ENCODE measurements around the gene PASK. TPM values are rescaled to one million over a fixed set of nuclear protein-coding genes. Genes with fewer than 3 reads are reported as not detected.

PASK gene
- total and polyA plus RNA-seq, 2 donors = 26.9 to 42.2 TPM

GRCh38 chr2:241088791-241089732, 60.2 kb downstream of the PASK start:
- Histone ChIP-seq H3K4me3 (ENCODE audit: low read length in 2 of 2) (no peak overlapping the region), H3K9me3 (ENCODE audit: control insufficient read depth in 2 of 2, insufficient read depth in 1 of 2, low read length in 1 of 2) (no peaks in the 10 kb centered on the region), H3K27me3 (ENCODE audit: control insufficient read depth in 2 of 2, insufficient read depth in 1 of 2, low read length in 1 of 2) (no peaks in the 10 kb centered on the region), H3K4me1 (ENCODE audit: control insufficient read depth in 2 of 2, insufficient read depth in 2 of 2, low read length in 2 of 2) (no peaks in the 10 kb centered on the region), H3K27ac (ENCODE audit: low read depth in 1 of 2, low read length in 1 of 2) (no peak overlapping the region), H3K36me3 (ENCODE audit: control insufficient read depth in 2 of 2, insufficient read depth in 2 of 2, low read length in 1 of 2) (peaks cover 65 to 71% of the 10 kb centered on the region in 2 donors)
- DNase-seq (ENCODE audit: low read depth in 6 of 9, low spot score in 9 of 9) = no peak
- 93% methylated on average over 20 of the region's 20 CpGs for WGBS

GRCh38 chr2:241088376-241088775, 60.9 kb downstream of the PASK start:
- no peak for DNase-seq (ENCODE audit: low read depth in 6 of 9, low spot score in 9 of 9)

GRCh38 chr2:241087420-241088268, 61.6 kb downstream of the PASK start:
- H3K36me3 ChIP-seq (ENCODE audit: control insufficient read depth in 2 of 2, insufficient read depth in 2 of 2, low read length in 1 of 2) = peaks cover 53 to 57% of the 10 kb centered on the region in 2 donors
- H3K4me3 ChIP-seq (ENCODE audit: low read length in 2 of 2) = no peak overlapping the region
- no peaks in the 10 kb centered on the region for H3K27me3 ChIP-seq (ENCODE audit: control insufficient read depth in 2 of 2, insufficient read depth in 1 of 2, low read length in 1 of 2)
- H3K4me1 ChIP-seq (ENCODE audit: control insufficient read depth in 2 of 2, insufficient read depth in 2 of 2, low read length in 2 of 2) = no peaks in the 10 kb centered on the region
- H3K27ac ChIP-seq (ENCODE audit: low read depth in 1 of 2, low read length in 1 of 2) = no peak overlapping the region
- DNase-seq (ENCODE audit: low read depth in 6 of 9, low spot score in 9 of 9) = no peak
- 98% methylated on average over 29 of the region's 29 CpGs for WGBS
- no peaks in the 10 kb centered on the region for H3K9me3 ChIP-seq (ENCODE audit: control insufficient read depth in 2 of 2, insufficient read depth in 1 of 2, low read length in 1 of 2)

More at GRCh38 chr2:241088376-241088775, 60.9 kb downstream of the PASK start:
- Histone ChIP-seq H3K4me1 (ENCODE audit: control insufficient read depth in 2 of 2, insufficient read depth in 2 of 2, low read length in 2 of 2) (no peaks in the 10 kb centered on the region), H3K4me3 (ENCODE audit: low read length in 2 of 2) (no peak overlapping the region), H3K36me3 (ENCODE audit: control insufficient read depth in 2 of 2, insufficient read depth in 2 of 2, low read length in 1 of 2) (peaks cover 59 to 65% of the 10 kb centered on the region in 2 donors), H3K27me3 (ENCODE audit: control insufficient read depth in 2 of 2, insufficient read depth in 1 of 2, low read length in 1 of 2) (no peaks in the 10 kb centered on the region), H3K9me3 (ENCODE audit: control insufficient read depth in 2 of 2, insufficient read depth in 1 of 2, low read length in 1 of 2) (no peaks in the 10 kb centered on the region), H3K27ac (ENCODE audit: low read depth in 1 of 2, low read length in 1 of 2) (no peak overlapping the region)
- 93% methylated on average over 8 of the region's 8 CpGs for WGBS

GRCh38 chr2:241084856-241085444, 64.3 kb downstream of the PASK start:
- 98% methylated on average over 4 of the region's 4 CpGs for WGBS
- no peak for DNase-seq (ENCODE audit: low read depth in 6 of 9, low spot score in 9 of 9)
- H3K36me3 ChIP-seq (ENCODE audit: control insufficient read depth in 2 of 2, insufficient read depth in 2 of 2, low read length in 1 of 2) = peaks cover 37% of the 10 kb centered on the region in 2 donors
- no peaks in the 10 kb centered on the region for H3K27me3 ChIP-seq (ENCODE audit: control insufficient read depth in 2 of 2, insufficient read depth in 1 of 2, low read length in 1 of 2)
- no peak overlapping the region for H3K27ac ChIP-seq (ENCODE audit: low read depth in 1 of 2, low read length in 1 of 2)
- no peaks in the 10 kb centered on the region for H3K4me1 ChIP-seq (ENCODE audit: control insufficient read depth in 2 of 2, insufficient read depth in 2 of 2, low read length in 2 of 2)
- no peak overlapping the region for H3K4me3 ChIP-seq (ENCODE audit: low read length in 2 of 2)
- H3K9me3 ChIP-seq (ENCODE audit: control insufficient read depth in 2 of 2, insufficient read depth in 1 of 2, low read length in 1 of 2) = no peaks in the 10 kb centered on the region

- Histone ChIP-seq H3K27ac (ENCODE audit: low read depth in 1 of 2, low read length in 1 of 2) (no peak overlapping the region), H3K9me3 (ENCODE audit: control insufficient read depth in 2 of 2, insufficient read depth in 1 of 2, low read length in 1 of 2) (no peaks in the 10 kb centered on the region), H3K4me1 (ENCODE audit: control insufficient read depth in 2 of 2, insufficient read depth in 2 of 2, low read length in 2 of 2) (no peaks in the 10 kb centered on the region), H3K4me3 (ENCODE audit: low read length in 2 of 2) (no peak overlapping the region), H3K36me3 (ENCODE audit: control insufficient read depth in 2 of 2, insufficient read depth in 2 of 2, low read length in 1 of 2) (peaks cover 19% of the 10 kb centered on the region in 2 donors), H3K27me3 (ENCODE audit: control insufficient read depth in 2 of 2, insufficient read depth in 1 of 2, low read length in 1 of 2) (no peaks in the 10 kb centered on the region)
- DNase-seq (ENCODE audit: low read depth in 6 of 9, low spot score in 9 of 9) = no peak
- 96% methylated on average over 5 of the region's 5 CpGs for WGBS
Measured at GRCh38 chr2:241083091-241083415, 66.2 kb downstream of the PASK start.

- Histone ChIP-seq H3K9me3 (ENCODE audit: control insufficient read depth in 2 of 2, insufficient read depth in 1 of 2, low read length in 1 of 2) (no peaks in the 10 kb centered on the region), H3K27me3 (ENCODE audit: control insufficient read depth in 2 of 2, insufficient read depth in 1 of 2, low read length in 1 of 2) (no peaks in the 10 kb centered on the region), H3K4me3 (ENCODE audit: low read length in 2 of 2) (no peak overlapping the region), H3K36me3 (ENCODE audit: control insufficient read depth in 2 of 2, insufficient read depth in 2 of 2, low read length in 1 of 2) (peaks cover 13 to 14% of the 10 kb centered on the region in 2 donors), H3K4me1 (ENCODE audit: control insufficient read depth in 2 of 2, insufficient read depth in 2 of 2, low read length in 2 of 2) (no peaks in the 10 kb centered on the region), H3K27ac (ENCODE audit: low read depth in 1 of 2, low read length in 1 of 2) (no peak overlapping the region)
- DNase-seq (ENCODE audit: low read depth in 6 of 9, low spot score in 9 of 9) = no peak
- 93% methylated on average over 14 of the region's 14 CpGs for WGBS
Measured at GRCh38 chr2:241082341-241083090, 66.8 kb downstream of the PASK start.

- no peaks in the 10 kb centered on the region for H3K27me3 ChIP-seq (ENCODE audit: control insufficient read depth in 2 of 2, insufficient read depth in 1 of 2, low read length in 1 of 2)
- no peak overlapping the region for H3K27ac ChIP-seq (ENCODE audit: low read depth in 1 of 2, low read length in 1 of 2)
- 94% methylated on average over 28 of the region's 28 CpGs for WGBS
- DNase-seq (ENCODE audit: low read depth in 6 of 9, low spot score in 9 of 9) = no peak
- no peaks in the 10 kb centered on the region for H3K4me1 ChIP-seq (ENCODE audit: control insufficient read depth in 2 of 2, insufficient read depth in 2 of 2, low read length in 2 of 2)
- no peak overlapping the region for H3K4me3 ChIP-seq (ENCODE audit: low read length in 2 of 2)
- H3K9me3 ChIP-seq (ENCODE audit: control insufficient read depth in 2 of 2, insufficient read depth in 1 of 2, low read length in 1 of 2) = no peaks in the 10 kb centered on the region
- peaks cover 7 to 8% of the 10 kb centered on the region in 2 donors for H3K36me3 ChIP-seq (ENCODE audit: control insufficient read depth in 2 of 2, insufficient read depth in 2 of 2, low read length in 1 of 2)
Measured at GRCh38 chr2:241081643-241082340, 67.5 kb downstream of the PASK start.

GRCh38 chr2:241081190-241081642, 68.1 kb downstream of the PASK start:
- WGBS = 88% methylated on average over 9 of the region's 9 CpGs
- no peak overlapping the region for H3K27ac ChIP-seq (ENCODE audit: low read depth in 1 of 2, low read length in 1 of 2)

More at GRCh38 chr2:241081190-241081642, 68.1 kb downstream of the PASK start:
- Histone ChIP-seq H3K9me3 (ENCODE audit: control insufficient read depth in 2 of 2, insufficient read depth in 1 of 2, low read length in 1 of 2) (no peaks in the 10 kb centered on the region), H3K36me3 (ENCODE audit: control insufficient read depth in 2 of 2, insufficient read depth in 2 of 2, low read length in 1 of 2) (peaks cover under 1 to 2% of the 10 kb centered on the region in 2 donors), H3K4me1 (ENCODE audit: control insufficient read depth in 2 of 2, insufficient read depth in 2 of 2, low read length in 2 of 2) (no peaks in the 10 kb centered on the region), H3K27me3 (ENCODE audit: control insufficient read depth in 2 of 2, insufficient read depth in 1 of 2, low read length in 1 of 2) (no peaks in the 10 kb centered on the region), H3K4me3 (ENCODE audit: low read length in 2 of 2) (no peak overlapping the region)
- DNase-seq (ENCODE audit: low read depth in 6 of 9, low spot score in 9 of 9) = no peak
